T-helper 1 cell treated with Interleukin-12 subunit alpha and Interleukin-12 subunit beta and Interleukin-4 antibody, amounts not matched to agents 30 μg/mL and 1 μg/mL, for 36 hours (primary cell): ENCODE measurements around the gene SLC2A4RG.

Experiments
- H3K27ac Mint-ChIP-seq: one replicate; pipeline ENCODE4 v1.8.0; 2021; ENCODE audit warnings: mild to moderate bottlenecking, mixed read lengths
- H3K27me3 Mint-ChIP-seq: one replicate; pipeline ENCODE4 v1.8.0; 2021; ENCODE audit warnings: low read depth, mixed read lengths
- H3K36me3 Mint-ChIP-seq: one replicate; pipeline ENCODE4 v1.8.0; 2021; ENCODE audit warnings: low read depth, mixed read lengths
- H3K4me1 Mint-ChIP-seq: one replicate; pipeline ENCODE4 v1.8.0; 2021; ENCODE audit warnings: low read depth, mixed read lengths
- H3K4me3 Mint-ChIP-seq: one replicate; pipeline ENCODE4 v1.8.0; 2021; ENCODE audit warnings: mild to moderate bottlenecking, moderate library complexity, mixed read lengths
- H3K9me3 Mint-ChIP-seq: one replicate; pipeline ENCODE4 v1.8.0; 2021; ENCODE audit warnings: mixed read lengths

The SLC2A4RG gene

GRCh38 chr20:63696628-63697356, 42.8 kb upstream of the SLC2A4RG start, which contains the start of gene TNFRSF6B:
Gene TNFRSF6B (plus strand): TSS chr20:63696652. CDS start chr20:63696768, 116 bp downstream.
- H3K36me3 Mint-ChIP-seq: peaks cover 5% of the 10 kb centered on the region
- H3K9me3 Mint-ChIP-seq: no peaks in the 10 kb centered on the region
- no peak within 1 kb of the TSS for H3K27ac Mint-ChIP-seq
- H3K4me3 Mint-ChIP-seq: no peak within 1 kb of the TSS
- H3K4me1 Mint-ChIP-seq: no peaks in the 10 kb centered on the region
- H3K27me3 Mint-ChIP-seq: no peaks in the 10 kb centered on the region

GRCh38 chr20:63697357-63697867, 42.2 kb upstream of the SLC2A4RG start:
- H3K4me1 Mint-ChIP-seq: no peaks in the 10 kb centered on the region
- H3K36me3 Mint-ChIP-seq: peaks cover 5% of the 10 kb centered on the region
- no peaks in the 10 kb centered on the region for H3K9me3 Mint-ChIP-seq
- H3K4me3 Mint-ChIP-seq: no peak overlapping the region
- no peak overlapping the region for H3K27ac Mint-ChIP-seq
- H3K27me3 Mint-ChIP-seq: no peaks in the 10 kb centered on the region

DNA sequence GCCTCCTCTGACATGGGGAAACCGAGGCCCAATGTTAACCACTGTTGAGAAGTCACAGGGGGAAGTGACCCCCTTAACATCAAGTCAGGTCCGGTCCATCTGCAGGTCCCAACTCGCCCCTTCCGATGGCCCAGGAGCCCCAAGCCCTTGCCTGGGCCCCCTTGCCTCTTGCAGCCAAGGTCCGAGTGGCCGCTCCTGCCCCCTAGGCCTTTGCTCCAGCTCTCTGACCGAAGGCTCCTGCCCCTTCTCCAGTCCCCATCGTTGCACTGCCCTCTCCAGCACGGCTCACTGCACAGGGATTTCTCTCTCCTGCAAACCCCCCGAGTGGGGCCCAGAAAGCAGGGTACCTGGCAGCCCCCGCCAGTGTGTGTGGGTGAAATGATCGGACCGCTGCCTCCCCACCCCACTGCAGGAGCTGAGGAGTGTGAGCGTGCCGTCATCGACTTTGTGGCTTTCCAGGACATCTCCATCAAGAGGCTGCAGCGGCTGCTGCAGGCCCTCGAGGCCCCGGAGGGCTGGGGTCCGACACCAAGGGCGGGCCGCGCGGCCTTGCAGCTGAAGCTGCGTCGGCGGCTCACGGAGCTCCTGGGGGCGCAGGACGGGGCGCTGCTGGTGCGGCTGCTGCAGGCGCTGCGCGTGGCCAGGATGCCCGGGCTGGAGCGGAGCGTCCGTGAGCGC, 41.6 kb upstream of the SLC2A4RG start:
- Mint-ChIP-seq H3K9me3 (no peaks in the 10 kb centered on the region), H3K27ac (no peak overlapping the region), H3K4me3 (no peak overlapping the region), H3K27me3 (no peaks in the 10 kb centered on the region), H3K36me3 (peaks cover 3% of the 10 kb centered on the region), H3K4me1 (no peaks in the 10 kb centered on the region)

- no peak overlapping the region for H3K27ac Mint-ChIP-seq
- H3K36me3 Mint-ChIP-seq: peaks cover under 1% of the 10 kb centered on the region
- no peak overlapping the region for H3K4me3 Mint-ChIP-seq
- no peaks in the 10 kb centered on the region for H3K4me1 Mint-ChIP-seq
- no peaks in the 10 kb centered on the region for H3K27me3 Mint-ChIP-seq
- H3K9me3 Mint-ChIP-seq: no peaks in the 10 kb centered on the region
Measured at GRCh38 chr20:63698739-63699465, 40.7 kb upstream of the SLC2A4RG start.

DNA sequence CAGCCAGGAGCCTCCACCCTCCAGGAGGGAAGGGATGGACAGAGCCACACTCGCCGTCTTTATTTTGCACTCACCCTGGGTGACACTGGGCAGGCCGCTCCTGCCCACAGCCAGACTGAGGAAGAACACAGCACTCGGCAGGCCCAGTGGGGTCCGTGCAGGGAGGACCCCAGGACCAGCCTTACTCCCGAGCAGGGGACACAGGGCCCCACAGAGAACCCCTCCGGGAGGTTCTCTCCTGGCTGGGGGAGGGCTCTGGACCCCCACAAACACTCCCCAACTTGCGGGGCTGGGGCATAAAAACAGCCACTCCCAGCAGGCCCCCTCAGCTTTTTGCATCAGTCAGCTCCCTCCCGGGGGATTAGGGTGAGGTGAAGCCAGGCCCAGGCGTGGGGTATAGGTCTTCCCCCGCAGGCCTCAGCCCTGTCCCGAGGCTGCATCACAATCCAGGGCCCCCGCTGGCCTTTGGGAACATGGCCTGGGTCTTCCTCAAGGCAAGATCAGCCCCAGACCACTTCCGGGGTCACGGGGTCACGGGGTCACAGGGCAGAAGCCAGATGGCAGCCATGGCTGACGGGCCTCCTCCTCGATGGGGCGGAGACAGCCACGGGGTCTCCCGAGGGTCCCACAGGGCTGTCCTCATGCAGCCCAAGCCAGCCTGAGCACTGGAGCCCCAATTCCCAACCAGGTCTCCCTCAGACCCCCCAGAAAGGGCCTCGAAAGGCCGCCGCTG, 39.9 kb upstream of the SLC2A4RG start:
- no peaks in the 10 kb centered on the region for H3K4me1 Mint-ChIP-seq
- H3K9me3 Mint-ChIP-seq: no peaks in the 10 kb centered on the region
- no peaks in the 10 kb centered on the region for H3K27me3 Mint-ChIP-seq
- H3K27ac Mint-ChIP-seq: no peak overlapping the region
- H3K36me3 Mint-ChIP-seq: peaks cover 3% of the 10 kb centered on the region
- no peak overlapping the region for H3K4me3 Mint-ChIP-seq

GRCh38 chr20:63700199-63701050, 39.2 kb upstream of the SLC2A4RG start:
- no peak overlapping the region for H3K27ac Mint-ChIP-seq
- H3K4me1 Mint-ChIP-seq: peaks cover 3% of the 10 kb centered on the region
- no peak overlapping the region for H3K4me3 Mint-ChIP-seq
- H3K36me3 Mint-ChIP-seq: peaks cover 10% of the 10 kb centered on the region
- no peaks in the 10 kb centered on the region for H3K9me3 Mint-ChIP-seq
- no peaks in the 10 kb centered on the region for H3K27me3 Mint-ChIP-seq

DNA sequence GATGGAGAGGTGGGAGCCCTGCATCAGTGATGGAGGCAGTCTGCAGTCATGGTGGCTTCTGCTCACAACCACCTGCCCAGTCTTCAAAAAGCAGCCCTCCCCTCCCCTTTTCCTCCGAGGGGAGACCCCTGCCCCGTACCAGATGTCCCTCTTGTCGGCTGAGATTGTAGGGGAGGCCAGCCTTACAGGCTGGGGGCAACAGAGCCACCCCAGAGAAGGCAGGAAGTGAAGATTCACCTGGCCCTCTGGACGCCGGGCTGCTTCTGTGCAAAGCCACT, 38.6 kb upstream of the SLC2A4RG start:
- Mint-ChIP-seq H3K4me3 (no peak overlapping the region), H3K4me1 (peaks cover 3% of the 10 kb centered on the region), H3K27ac (no peak overlapping the region), H3K27me3 (no peaks in the 10 kb centered on the region), H3K9me3 (no peaks in the 10 kb centered on the region), H3K36me3 (peaks cover 12% of the 10 kb centered on the region)

DNA sequence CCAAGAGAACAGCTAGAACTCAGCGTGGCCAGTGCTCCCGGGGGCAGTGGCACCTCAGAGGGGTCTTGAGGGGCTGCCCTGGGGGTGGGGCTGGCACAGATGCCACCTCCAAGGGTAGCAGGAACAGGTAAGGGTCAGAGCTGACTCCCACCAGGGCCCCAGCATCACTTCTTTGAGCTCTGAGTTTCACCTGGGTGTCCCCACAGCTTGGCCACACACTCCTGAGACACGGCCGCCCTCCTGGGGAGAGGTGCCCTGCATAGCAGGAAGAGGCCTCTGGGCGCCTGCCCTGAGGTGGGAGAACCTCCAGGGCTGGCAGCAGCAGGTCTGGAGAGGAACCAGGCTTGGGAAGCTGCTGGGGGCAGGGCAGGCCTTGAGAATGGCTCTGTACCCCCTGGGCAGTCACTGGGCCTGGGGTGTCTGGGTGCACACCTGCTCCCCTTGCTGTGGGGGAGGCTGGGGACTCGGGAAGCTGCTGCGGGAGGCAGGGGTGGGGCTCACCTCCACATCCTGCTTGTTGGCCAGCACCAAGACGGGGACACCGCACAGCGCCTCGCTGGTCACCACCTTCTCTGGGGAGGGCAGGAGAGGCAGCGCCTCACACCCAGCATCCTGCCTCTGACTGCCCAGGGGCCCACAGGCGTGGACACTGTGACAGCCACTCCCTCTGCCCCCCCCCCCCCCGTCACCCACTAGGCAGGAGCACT, 38.1 kb upstream of the SLC2A4RG start:
- no peaks in the 10 kb centered on the region for H3K27me3 Mint-ChIP-seq
- no peak overlapping the region for H3K27ac Mint-ChIP-seq
- no peaks in the 10 kb centered on the region for H3K9me3 Mint-ChIP-seq
- peaks cover 6% of the 10 kb centered on the region for H3K4me1 Mint-ChIP-seq
- H3K4me3 Mint-ChIP-seq: no peak overlapping the region
- H3K36me3 Mint-ChIP-seq: peaks cover 15% of the 10 kb centered on the region

- peaks cover 20% of the 10 kb centered on the region for H3K36me3 Mint-ChIP-seq
- no peak overlapping the region for H3K27ac Mint-ChIP-seq
- H3K9me3 Mint-ChIP-seq: no peaks in the 10 kb centered on the region
- H3K27me3 Mint-ChIP-seq: no peaks in the 10 kb centered on the region
- no peak overlapping the region for H3K4me3 Mint-ChIP-seq
- peaks cover 10% of the 10 kb centered on the region for H3K4me1 Mint-ChIP-seq
Measured at GRCh38 chr20:63702036-63702665, 37.4 kb upstream of the SLC2A4RG start.

DNA sequence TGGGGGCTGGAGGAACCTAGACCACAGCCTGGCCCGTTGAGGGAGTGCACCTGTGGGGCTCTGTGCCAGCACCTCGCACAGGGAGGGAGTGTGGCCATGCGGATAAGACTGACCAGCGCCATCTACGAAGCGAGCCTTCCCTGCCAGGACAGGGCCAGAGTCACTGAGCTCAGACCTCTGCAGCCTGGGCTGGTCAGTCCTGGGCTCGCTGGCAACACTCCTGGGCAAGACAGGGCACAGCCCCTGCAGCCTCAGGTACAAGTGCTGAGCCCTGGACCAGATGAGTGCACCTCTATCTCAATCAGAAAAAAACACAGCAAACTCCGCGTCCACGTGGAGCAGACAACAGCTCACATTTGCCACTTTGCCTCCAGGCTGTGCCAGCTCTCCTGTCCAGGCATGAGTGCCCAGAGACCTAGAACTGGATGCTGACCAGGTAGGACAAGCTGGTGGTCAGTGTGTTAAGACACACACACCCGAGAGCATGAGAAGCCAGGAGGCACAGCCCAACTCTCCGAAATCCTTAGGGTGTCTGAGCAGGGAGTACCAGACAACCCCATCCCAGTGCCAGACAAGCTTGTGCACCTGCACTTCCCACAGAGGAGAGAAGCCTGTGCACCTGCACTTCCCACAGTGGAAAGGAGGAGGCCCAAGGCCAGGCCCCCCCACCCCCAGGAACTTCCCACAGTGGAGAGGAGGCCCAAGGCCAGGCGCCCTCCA, 36.7 kb upstream of the SLC2A4RG start:
- no peaks in the 10 kb centered on the region for H3K9me3 Mint-ChIP-seq
- peaks cover 20% of the 10 kb centered on the region for H3K36me3 Mint-ChIP-seq
- H3K4me1 Mint-ChIP-seq: peaks cover 10% of the 10 kb centered on the region
- H3K27ac Mint-ChIP-seq: no peak overlapping the region
- H3K27me3 Mint-ChIP-seq: no peaks in the 10 kb centered on the region
- H3K4me3 Mint-ChIP-seq: no peak overlapping the region

- Mint-ChIP-seq H3K27ac (no peak overlapping the region), H3K27me3 (no peaks in the 10 kb centered on the region), H3K4me3 (no peak overlapping the region), H3K9me3 (no peaks in the 10 kb centered on the region), H3K4me1 (peaks cover 10% of the 10 kb centered on the region), H3K36me3 (peaks cover 21% of the 10 kb centered on the region)
Measured at GRCh38 chr20:63703471-63703975, 36.1 kb upstream of the SLC2A4RG start.

GRCh38 chr20:63703976-63704748, 35.4 kb upstream of the SLC2A4RG start:
- Mint-ChIP-seq H3K9me3 (no peaks in the 10 kb centered on the region), H3K4me1 (peaks cover 14% of the 10 kb centered on the region), H3K27me3 (no peaks in the 10 kb centered on the region), H3K4me3 (no peak overlapping the region), H3K27ac (no peak overlapping the region), H3K36me3 (peaks cover 24% of the 10 kb centered on the region)
